Occipital lobe (tissue), 3 donors: ENCODE measurements around the gene LIMA1. TPM values are rescaled to one million over a fixed set of nuclear protein-coding genes. Genes with fewer than 3 reads are reported as not detected.

Experiments used
- DNase-seq: peaks from one replicate; lab custom pipeline; 2025; lab: John Stamatoyannopoulos, UW
- small RNA-seq: library from RNA; depleted of rRNA; stranded (forward); fragments of <200 nt; gene quantifications from one replicate; pipeline ENCODE3, GENCODE V24; 2014
- total RNA-seq: library from RNA; depleted of rRNA; stranded (reverse); fragments of >200 nt; gene quantifications from one replicate; pipeline ENCODE4 v1.2.3, GENCODE V29; 2014

LIMA1 gene
- total RNA-seq, 1 donor from 2014 or later: 19.7 TPM

DNA sequence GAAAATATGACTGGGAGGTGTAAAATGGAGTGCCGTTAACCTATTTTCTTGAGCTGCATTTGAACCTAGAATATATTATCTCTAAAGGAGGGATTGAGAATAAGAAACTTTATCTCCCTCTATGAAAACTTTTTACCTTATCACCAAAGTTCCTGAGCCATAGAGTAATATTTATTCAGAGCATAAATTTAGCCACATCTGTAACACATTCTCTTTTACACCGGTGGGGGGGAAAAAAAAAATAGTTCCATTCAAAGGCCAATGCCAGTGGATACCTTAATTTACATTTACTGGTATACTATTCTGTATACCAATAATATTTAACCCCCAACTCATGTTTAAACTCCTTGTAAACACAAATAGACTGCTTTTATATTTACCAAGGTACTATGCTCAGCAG lies 137.9 kb downstream of the LIMA1 start:
- DNase-seq: no peak

DNA sequence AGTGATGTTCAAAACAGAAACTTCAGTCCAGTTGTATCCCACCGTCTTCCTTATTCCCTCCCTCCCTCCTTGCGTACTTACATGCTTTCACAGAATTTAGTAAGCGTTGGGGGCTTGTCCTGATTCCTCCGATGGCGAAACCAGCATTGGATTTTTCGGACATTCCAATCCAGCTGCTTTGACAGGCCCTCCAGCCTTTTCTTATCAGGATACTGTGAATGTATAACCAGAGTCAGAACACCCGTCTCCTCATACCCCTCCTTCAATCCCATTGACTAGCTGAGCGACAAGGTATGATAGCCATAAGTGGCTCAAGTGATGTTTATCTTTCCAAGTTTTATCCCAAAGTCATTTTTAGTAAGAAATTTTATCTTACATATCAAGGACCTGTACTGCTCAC lies 140.3 kb downstream of the LIMA1 start:
- no peak for DNase-seq

DNA sequence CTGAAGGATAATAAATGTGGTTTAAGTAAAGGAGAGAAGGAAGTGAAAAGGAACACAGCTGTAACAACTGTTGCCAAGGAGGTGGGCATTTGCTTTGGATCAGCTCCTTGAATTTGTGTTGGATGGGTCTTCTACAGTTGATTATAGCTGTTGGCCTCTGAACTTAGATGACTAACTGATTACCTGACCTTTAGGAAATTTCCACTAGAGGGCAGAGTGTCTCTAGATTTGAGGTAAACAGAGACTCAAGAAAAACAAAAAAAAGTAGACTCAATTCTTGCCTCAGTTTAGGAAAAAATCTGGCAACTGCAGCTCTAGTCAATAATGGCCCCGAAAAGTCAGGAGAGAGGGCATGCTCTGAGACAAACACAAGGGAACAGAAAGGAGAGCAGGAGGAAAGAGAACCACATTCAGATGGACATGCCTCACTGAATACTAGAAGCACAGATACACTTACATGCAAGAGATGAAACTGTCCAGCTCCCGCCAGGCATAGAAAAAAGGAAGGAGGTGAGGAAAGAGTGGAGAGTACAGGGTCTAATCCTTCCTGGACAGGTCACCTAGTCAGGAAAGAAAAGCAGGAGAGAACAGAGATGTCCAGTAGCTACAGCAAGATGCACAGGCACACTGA lies 150.7 kb downstream of the LIMA1 start:
- DNase-seq: no peak

DNA sequence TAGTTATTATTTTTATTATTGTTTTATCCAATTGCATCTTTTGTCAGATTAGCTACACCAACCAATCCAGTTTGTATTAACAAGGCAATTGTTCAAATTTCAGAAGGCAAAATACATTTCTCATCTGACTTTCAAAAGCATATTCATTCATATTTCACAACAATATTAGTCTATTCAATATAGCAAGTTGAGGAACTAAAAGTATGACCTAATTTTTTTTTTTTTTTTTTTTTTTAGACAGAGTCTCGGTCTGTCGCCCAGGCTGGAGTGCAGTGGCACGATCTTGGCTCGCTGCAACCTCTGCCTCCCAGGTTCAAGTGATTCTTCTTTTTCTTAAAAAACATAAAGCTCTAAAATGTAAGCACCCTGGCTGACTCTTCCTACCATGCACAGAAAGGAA lies 154.0 kb downstream of the LIMA1 start:
- DNase-seq: no peak

DNA sequence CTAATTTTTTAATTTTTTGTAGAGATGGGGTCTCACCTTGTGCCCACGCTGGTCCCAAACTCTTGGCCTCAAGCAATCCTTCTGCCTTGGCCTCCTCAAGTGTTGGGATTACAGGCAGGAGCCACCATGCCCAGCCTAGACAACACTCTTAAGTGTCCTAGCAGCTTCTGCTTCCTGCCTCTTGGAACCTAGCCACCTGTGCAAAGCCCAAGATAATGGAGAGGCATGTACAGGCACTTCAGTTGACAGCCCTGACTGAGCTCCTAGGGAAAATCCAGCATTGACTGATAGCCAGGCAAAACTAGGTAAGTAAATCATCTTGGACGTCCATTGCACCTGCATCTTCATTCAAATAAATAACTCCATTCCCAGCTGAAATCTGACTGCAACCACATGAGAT lies 155.8 kb downstream of the LIMA1 start:
- DNase-seq: no peak

Small RNA genes within 50 kb of the gene (small RNA-seq; reads per million reads assigned to genes)
- not detected for gene MIR1293
- not detected for gene RNU6-1093P

Other genes with a start within 250 kb of the LIMA1 start
- 16.2 TPM for gene ASIC1, start 225.9 kb downstream of the LIMA1 start, total RNA-seq
- gene SMARCD1, start 198.2 kb downstream of the LIMA1 start, total RNA-seq: 49.3 TPM
- 14.2 TPM for gene GPD1, start 179.5 kb downstream of the LIMA1 start, total RNA-seq
- 11.1 TPM for gene COX14, start 171.3 kb downstream of the LIMA1 start, total RNA-seq
- gene CERS5, start 116.2 kb downstream of the LIMA1 start, total RNA-seq: 115 TPM
- not detected for gene FAM186A, start 113.1 kb upstream of the LIMA1 start, total RNA-seq
- 147 TPM for gene LARP4, start 117.4 kb upstream of the LIMA1 start, total RNA-seq
- 60.0 TPM for gene DIP2B, start 221.5 kb upstream of the LIMA1 start, total RNA-seq